ENCODE measurements around the gene USP32. TPM values are rescaled to one million over a fixed set of nuclear protein-coding genes. Genes with fewer than 3 reads are reported as not detected.

USP32 gene
- total and polyA plus RNA-seq, 2 donors from 2014 or later: 14.6 to 53.1 TPM

DNA sequence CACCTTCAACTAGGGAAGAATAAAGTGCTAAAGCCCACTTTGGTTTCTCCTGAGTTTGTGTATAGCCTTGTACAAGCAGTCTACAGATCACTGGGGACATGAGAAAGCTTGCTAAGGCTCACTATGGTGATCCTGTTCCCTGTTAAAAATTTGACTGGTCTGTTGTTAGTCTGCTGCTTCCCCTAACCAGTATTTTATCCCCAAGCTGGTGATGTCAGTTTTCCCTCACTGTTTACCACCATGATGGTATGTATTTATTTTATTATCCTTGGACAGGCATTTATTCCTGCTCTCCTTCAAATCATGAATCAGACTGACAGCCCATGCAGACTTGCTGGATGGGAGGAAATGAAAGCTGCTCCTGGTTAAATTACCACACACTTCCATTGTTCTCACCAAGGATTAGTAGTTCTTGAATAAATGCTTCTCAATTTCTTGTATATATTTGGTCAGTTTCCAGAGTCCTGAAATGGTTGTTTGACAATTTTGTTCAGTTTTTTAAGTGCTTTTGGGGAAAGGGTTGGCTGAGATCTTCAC, 142.6 kb downstream of the USP32 start:
- Histone ChIP-seq H3K27ac (ENCODE audit: low read depth in 2 of 2, low read length in 2 of 2) (no peak overlapping the region), H3K9me3 (ENCODE audit: control insufficient read depth in 2 of 3, insufficient read depth in 1 of 3, low read length in 3 of 3) (no peaks in the 10 kb centered on the region), H3K9ac (ENCODE audit: low read length in 3 of 3) (no peak overlapping the region), H3K36me3 (ENCODE audit: control insufficient read depth in 2 of 3, insufficient read depth in 3 of 3, low read length in 3 of 3) (peaks cover 0 to 6% (median 3%) of the 10 kb centered on the region in 3 donors), H3K4me1 (ENCODE audit: control insufficient read depth in 2 of 3, insufficient read depth in 2 of 3, low read depth in 1 of 3, low read length in 3 of 3) (no peaks in the 10 kb centered on the region), H3K4me3 (ENCODE audit: low read length in 3 of 3) (no peak overlapping the region), H3K27me3 (ENCODE audit: control insufficient read depth, insufficient read depth, low read length) (no peaks in the 10 kb centered on the region)
- FAIRE-seq (no peak), DNase-seq (peak in 2 of 5 donors; percentile 10)
- intact Hi-C loops (cut with DNase I): no loop called here
- TF ChIP-seq, protein P1, sequence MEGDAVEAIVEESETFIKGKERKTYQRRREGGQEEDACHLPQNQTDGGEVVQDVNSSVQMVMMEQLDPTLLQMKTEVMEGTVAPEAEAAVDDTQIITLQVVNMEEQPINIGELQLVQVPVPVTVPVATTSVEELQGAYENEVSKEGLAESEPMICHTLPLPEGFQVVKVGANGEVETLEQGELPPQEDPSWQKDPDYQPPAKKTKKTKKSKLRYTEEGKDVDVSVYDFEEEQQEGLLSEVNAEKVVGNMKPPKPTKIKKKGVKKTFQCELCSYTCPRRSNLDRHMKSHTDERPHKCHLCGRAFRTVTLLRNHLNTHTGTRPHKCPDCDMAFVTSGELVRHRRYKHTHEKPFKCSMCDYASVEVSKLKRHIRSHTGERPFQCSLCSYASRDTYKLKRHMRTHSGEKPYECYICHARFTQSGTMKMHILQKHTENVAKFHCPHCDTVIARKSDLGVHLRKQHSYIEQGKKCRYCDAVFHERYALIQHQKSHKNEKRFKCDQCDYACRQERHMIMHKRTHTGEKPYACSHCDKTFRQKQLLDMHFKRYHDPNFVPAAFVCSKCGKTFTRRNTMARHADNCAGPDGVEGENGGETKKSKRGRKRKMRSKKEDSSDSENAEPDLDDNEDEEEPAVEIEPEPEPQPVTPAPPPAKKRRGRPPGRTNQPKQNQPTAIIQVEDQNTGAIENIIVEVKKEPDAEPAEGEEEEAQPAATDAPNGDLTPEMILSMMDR (IDR thresholded peaks at IDR 0.05; ENCODE audit: borderline replicate concordance, extremely low read depth, insufficient read depth): no peak

DNA sequence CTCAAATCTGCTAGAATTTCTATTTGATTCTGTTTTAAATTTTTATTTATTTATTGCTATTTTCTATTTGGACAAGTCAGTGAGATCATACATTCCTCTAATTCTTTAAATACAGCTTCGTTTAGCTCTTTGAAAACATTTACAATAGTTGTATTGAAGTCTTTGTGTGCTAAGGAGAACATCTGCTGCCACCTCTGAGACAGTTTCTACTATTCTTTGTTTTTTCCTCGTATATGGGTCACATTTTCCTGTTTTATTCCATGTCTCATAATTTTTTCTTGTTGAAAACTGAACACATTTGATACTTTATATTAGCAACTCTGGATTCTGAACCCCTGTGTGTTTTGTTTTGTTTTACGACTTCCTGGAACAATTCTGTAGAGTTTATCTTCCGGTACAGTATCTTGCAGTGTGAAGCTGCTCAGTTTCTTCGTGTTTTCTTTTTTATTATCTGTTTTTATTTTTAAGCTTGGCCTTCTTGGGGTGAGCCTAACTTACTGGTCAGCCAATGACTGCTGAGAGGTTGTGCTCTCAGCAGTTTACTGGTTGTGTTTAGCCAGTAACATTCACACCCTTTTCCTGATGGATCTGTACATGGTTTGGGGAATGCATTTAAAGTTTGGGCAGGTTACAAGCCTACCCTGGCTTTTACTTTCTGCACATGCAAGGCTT, 143.2 kb downstream of the USP32 start:
- no peak overlapping the region for H3K27ac ChIP-seq (ENCODE audit: low read depth in 2 of 2, low read length in 2 of 2)
- TF ChIP-seq, protein P1 (IDR thresholded peaks at IDR 0.05; ENCODE audit: borderline replicate concordance, extremely low read depth, insufficient read depth): no peak
- peak in 2 of 5 donors; percentile 13 to 18 for DNase-seq
- no peaks in the 10 kb centered on the region for H3K4me1 ChIP-seq (ENCODE audit: control insufficient read depth in 2 of 3, insufficient read depth in 2 of 3, low read depth in 1 of 3, low read length in 3 of 3)
- FAIRE-seq: no peak
- H3K9me3 ChIP-seq (ENCODE audit: control insufficient read depth in 2 of 3, insufficient read depth in 1 of 3, low read length in 3 of 3): no peaks in the 10 kb centered on the region
- intact Hi-C loops (cut with DNase I): no loop called here
- no peak overlapping the region for H3K9ac ChIP-seq (ENCODE audit: low read length in 3 of 3)
- no peaks in the 10 kb centered on the region for H3K27me3 ChIP-seq (ENCODE audit: control insufficient read depth, insufficient read depth, low read length)
- H3K36me3 ChIP-seq (ENCODE audit: control insufficient read depth in 2 of 3, insufficient read depth in 3 of 3, low read length in 3 of 3): peaks cover 0 to 6% (median 3%) of the 10 kb centered on the region in 3 donors
- H3K4me3 ChIP-seq (ENCODE audit: low read length in 3 of 3): no peak overlapping the region

DNA sequence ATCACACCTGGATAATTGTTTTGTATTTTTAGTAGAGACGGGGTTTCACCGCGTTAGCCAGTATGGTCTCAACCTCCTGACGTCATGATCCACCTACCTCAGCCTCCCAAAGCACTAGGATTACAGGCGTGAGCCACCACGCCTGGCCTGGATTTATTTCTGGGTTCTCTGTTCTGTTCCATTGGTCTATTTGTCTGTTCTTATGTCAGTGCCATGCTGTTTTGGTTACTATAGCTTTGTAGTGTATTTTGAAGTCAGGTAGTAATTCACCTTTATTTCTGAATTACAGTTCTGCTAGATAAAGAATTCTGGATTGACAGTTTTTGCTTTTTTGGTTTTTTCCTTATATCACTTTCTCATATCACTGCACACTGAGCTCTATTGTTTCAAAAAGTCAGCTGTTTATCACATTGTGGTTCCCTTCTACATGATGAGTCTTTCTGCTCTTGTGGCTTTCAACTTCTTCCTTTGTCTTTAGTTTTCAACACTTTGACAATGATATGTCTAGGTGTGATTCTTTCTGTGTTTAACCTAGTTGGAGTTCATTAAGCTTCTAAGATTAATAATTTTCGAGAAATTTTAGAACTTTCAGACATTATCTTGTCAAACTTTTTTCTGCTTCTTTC, 144.0 kb downstream of the USP32 start:
- no peak overlapping the region for H3K9ac ChIP-seq (ENCODE audit: low read length in 3 of 3)
- H3K27ac ChIP-seq (ENCODE audit: low read depth in 2 of 2, low read length in 2 of 2): no peak overlapping the region
- H3K4me3 ChIP-seq (ENCODE audit: low read length in 3 of 3): no peak overlapping the region
- intact Hi-C loops (cut with DNase I): no loop called here
- peaks cover 0 to 6% (median 1%) of the 10 kb centered on the region in 3 donors for H3K36me3 ChIP-seq (ENCODE audit: control insufficient read depth in 2 of 3, insufficient read depth in 3 of 3, low read length in 3 of 3)
- H3K27me3 ChIP-seq (ENCODE audit: control insufficient read depth, insufficient read depth, low read length): no peaks in the 10 kb centered on the region
- H3K9me3 ChIP-seq (ENCODE audit: control insufficient read depth in 2 of 3, insufficient read depth in 1 of 3, low read length in 3 of 3): no peaks in the 10 kb centered on the region
- FAIRE-seq: no peak
- no peaks in the 10 kb centered on the region for H3K4me1 ChIP-seq (ENCODE audit: control insufficient read depth in 2 of 3, insufficient read depth in 2 of 3, low read depth in 1 of 3, low read length in 3 of 3)
- TF ChIP-seq, protein P1 (IDR thresholded peaks at IDR 0.05; ENCODE audit: borderline replicate concordance, extremely low read depth, insufficient read depth): no peak
- DNase-seq: no peak
